SK-N-MC (cell line): ENCODE measurements around the gene TIMM44.

ENCODE experiments used
- DNase-seq: peaks from one replicate; pipeline ENCODE4 v3.0.0-alpha.2; 2011; ENCODE audit warnings: low read depth, low spot score
- H3K27ac ChIP-seq: fragments of 200-600 bp; sonication (generic); 2 replicates; pipeline ENCODE4 v1.5.1; 2016; ENCODE audit warnings: mixed run types
- H3K36me3 ChIP-seq: fragments of 200-600 bp; sonication (generic); 2 replicates; pipeline ENCODE4 v1.6.1; 2017; ENCODE audit warnings: antibody characterized with exemption, low read length, mixed read lengths; ENCODE audit not compliant: insufficient read depth
- H3K4me3 ChIP-seq: fragments of 200-600 bp; sonication (generic); 2 replicates; pipeline ENCODE4 v1.5.1; 2016
- H3K9ac ChIP-seq: fragments of 200-600 bp; sonication (generic); 2 replicates; pipeline ENCODE4 v1.8.0; 2017; ENCODE audit warnings: mixed run types, mixed read lengths; ENCODE audit not compliant: insufficient read length
- H3K9me3 ChIP-seq: fragments of 200-600 bp; sonication (generic); 2 replicates; pipeline ENCODE4 v1.6.1; 2017; ENCODE audit warnings: low read depth, mild to moderate bottlenecking, antibody characterized with exemption, low read length, moderate library complexity, mixed read lengths
- EZH2 ChIP-seq: fragments of 200-600 bp; sonication (generic); IDR thresholded peaks from one replicate; pipeline ENCODE4 v1.6.1; 2017; ENCODE audit warnings: antibody characterized with exemption
- FOXP2 ChIP-seq: optimal IDR thresholded peaks from 2 replicates; pipeline ENCODE3; 2011; ENCODE audit warnings: mild to moderate bottlenecking, moderate library complexity; ENCODE audit not compliant: insufficient read depth; ENCODE audit errors: extremely low read length, control extremely low read depth
- POLR2AphosphoS5 ChIP-seq: IDR thresholded peaks from 2 replicates; pipeline ENCODE4 v1.6.1; 2012; ENCODE audit warnings: mild to moderate bottlenecking, low read depth, low read length, borderline replicate concordance

TIMM44 gene

DNA sequence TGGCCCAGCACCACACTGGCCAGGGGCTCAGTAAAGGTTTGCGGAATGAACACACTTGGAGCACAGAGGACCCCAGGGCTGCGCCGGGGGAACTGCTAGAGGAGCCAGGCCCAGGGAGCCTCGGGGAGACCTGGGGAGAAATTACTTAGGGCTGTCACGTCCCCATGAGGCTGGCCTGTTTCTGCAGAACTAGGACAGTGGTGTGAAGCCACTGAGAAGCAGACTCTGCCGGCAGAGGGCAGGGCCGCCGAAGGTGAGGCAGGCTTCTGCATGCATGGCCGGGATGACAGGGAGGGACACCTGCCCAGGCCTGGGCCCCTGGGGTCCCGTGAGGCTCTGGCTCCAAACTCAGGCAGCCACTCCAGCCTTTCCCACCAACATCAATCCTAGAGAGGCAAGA, 35.5 kb upstream of the TIMM44 start:
- no peak for TF ChIP-seq POLR2AphosphoS5
- TF ChIP-seq EZH2, result no peak
- no peak for TF ChIP-seq FOXP2
- Histone ChIP-seq H3K9ac (no peak overlapping the region), H3K9me3 (no peaks in the 10 kb centered on the region), H3K27ac (no peak overlapping the region), H3K36me3 (peaks cover 74% of the 10 kb centered on the region), H3K4me3 (no peak overlapping the region)
- no peak for DNase-seq

DNA sequence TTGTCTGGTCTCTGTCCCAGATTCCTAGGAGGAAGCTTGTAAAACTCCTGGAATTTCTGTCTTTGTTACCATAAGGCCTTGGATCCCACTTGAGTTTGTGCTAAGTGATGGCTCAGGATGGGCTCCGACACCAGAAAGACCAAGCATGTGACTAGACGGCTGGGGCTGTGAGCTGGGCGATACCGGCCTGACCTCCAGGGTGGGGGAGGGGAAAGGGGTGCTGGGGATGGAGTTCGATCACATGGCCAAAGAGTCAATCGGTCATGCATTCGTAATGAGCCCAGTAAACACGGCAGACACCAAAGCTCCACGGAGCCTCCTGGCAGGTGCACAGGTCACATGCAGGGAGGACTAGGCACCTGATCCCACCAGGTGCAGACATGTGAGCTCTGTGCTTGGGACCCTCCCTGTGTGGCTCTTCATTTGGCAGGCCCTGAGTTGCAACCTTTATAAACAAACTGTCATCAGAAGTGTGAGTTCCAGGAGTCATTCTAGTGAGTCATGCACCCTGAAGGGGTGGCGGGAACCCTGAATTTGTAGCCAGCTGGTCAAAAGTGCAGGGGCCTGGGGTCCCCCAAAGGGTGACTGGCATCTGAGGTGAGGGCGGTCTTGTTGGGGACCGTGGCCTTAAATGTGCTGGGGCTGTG, 34.8 kb upstream of the TIMM44 start:
- Histone ChIP-seq H3K36me3 (peaks cover 74% of the 10 kb centered on the region), H3K27ac (no peak overlapping the region), H3K9ac (no peak overlapping the region), H3K9me3 (no peaks in the 10 kb centered on the region), H3K4me3 (no peak overlapping the region)
- no peak for DNase-seq
- TF ChIP-seq FOXP2 (no peak), EZH2 (no peak), POLR2AphosphoS5 (no peak)

DNA sequence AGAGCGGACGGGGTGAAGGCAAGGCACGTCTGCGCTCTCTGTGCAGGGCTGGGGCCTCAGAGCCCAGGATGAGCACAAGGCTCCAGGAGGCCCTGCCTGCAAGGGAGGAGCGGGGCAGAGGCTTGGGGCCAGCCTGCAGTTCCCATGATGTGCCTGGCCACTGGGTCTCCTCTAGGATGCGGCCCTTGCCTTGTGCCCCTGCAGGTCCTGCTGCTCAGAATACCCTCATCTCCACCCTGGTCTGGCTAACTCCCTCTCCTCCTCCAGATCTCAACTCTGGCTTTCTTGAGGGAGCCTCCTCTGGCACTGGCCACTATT, 34.2 kb upstream of the TIMM44 start:
- TF ChIP-seq POLR2AphosphoS5 (no peak), FOXP2 (no peak), EZH2 (no peak)
- Histone ChIP-seq H3K9me3 (no peaks in the 10 kb centered on the region), H3K9ac (no peak overlapping the region), H3K4me3 (no peak overlapping the region), H3K36me3 (peaks cover 68% of the 10 kb centered on the region), H3K27ac (no peak overlapping the region)
- DNase-seq, result no peak

DNA sequence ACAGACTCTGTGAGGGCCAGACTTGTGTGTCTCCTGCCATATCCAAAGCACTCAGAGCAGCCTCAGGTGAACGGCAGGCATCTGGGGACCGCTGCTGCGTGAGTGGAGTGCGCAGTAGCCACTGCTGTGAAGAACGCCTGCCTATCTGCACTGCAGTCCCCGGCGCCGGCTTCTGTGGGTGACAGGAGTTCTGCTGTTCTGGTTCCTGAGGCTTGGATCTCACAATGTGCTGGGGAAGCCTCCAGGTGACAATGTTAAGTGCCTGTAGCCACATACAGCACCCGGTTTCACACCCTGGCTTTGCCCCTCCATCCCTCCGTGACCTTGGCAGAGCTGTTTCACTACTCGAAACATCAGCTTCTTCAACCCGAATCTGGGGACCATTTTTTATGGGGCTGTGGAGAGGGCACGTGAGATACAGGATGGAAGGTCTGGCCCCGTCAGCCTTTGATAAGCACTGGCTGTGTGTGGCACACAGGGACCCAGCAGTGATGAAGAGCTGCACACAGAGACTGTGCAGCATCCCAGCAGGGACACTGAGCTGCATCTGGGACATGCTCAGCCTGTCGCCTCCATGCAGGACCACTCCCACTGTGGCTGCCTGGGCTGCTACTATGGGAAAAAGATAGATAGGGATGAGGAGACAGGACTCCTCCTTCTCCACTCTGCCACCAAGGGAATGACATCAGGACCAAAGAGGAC, 33.7 kb upstream of the TIMM44 start:
- Histone ChIP-seq H3K36me3 (peaks cover 66% of the 10 kb centered on the region), H3K9ac (no peak overlapping the region), H3K4me3 (no peak overlapping the region), H3K9me3 (no peaks in the 10 kb centered on the region), H3K27ac (no peak overlapping the region)
- no peak for TF ChIP-seq EZH2
- no peak for TF ChIP-seq FOXP2
- no peak for TF ChIP-seq POLR2AphosphoS5
- DNase-seq, result no peak

DNA sequence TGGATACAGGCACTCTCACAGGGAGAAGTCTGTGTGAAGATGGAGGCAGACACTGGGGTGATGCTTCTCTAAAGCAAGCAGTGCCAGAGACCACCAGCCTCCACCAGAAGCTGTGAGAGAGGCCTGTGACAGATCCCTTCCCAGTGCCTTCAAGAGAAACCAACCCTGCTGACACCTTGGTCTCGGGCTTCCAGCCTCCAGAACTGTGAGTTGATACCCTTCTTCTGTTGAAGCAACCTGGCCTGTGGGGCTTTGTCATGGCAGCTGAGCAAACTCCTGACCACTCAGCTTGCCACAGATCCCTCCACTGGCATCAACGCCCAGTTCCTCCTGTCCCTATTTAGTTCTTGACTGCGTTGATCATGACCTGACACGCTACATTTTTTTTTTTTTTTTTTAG, 33.0 kb upstream of the TIMM44 start:
- no peak overlapping the region for H3K27ac ChIP-seq
- H3K4me3 ChIP-seq, result no peak overlapping the region
- H3K9ac ChIP-seq, result no peak overlapping the region
- TF ChIP-seq POLR2AphosphoS5 (no peak), EZH2 (no peak), FOXP2 (no peak)
- H3K9me3 ChIP-seq, result no peaks in the 10 kb centered on the region
- DNase-seq, result no peak
- peaks cover 60% of the 10 kb centered on the region for H3K36me3 ChIP-seq

DNA sequence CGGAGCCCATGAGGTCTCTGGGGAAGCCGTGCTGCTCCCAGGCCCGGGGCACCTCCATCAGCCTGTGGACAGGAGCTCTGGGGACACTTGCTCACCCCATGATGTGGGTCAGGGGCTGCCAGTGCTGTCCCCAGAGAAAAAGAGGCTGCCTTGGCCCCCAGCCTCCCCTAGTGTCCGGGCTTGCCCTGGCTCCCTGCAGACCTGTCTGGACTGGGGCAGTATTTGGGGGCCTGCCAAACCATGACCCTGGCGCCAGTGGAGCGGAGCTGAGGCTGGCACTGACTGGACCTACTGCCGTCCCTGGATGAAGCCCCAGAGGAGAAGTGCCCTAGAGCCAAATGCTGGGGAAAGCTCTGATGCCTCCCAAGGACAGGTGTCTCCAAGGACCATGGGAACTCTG, 31.6 kb upstream of the TIMM44 start:
- H3K36me3 ChIP-seq, result peaks cover 46% of the 10 kb centered on the region
- TF ChIP-seq EZH2, result no peak
- TF ChIP-seq POLR2AphosphoS5, result no peak
- no peak for TF ChIP-seq FOXP2
- H3K9ac ChIP-seq, result no peak overlapping the region

DNA sequence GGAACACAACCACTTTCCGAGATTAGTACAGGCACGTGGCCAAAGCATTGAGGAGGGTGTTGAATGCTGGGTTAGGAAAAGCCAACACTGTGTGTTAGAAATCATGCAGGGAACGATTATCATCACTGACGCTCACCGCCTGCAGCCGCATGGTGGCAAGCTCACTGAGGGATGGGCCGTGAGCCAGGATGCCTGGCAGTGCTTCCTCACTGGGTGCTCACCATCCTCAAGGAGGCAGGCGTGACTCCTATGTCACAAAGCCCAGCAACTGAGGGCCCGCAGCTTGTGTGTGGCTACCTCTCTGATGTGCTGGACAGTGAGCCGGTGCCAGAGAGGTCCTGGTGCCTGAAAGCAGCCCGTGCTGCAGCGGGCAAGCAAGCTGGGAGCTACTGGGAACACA, 30.4 kb upstream of the TIMM44 start:
- no peak for DNase-seq
- H3K36me3 ChIP-seq, result peaks cover 42% of the 10 kb centered on the region
- H3K27ac ChIP-seq, result no peak overlapping the region
- no peak overlapping the region for H3K9ac ChIP-seq
- TF ChIP-seq EZH2, result no peak
- H3K9me3 ChIP-seq, result no peaks in the 10 kb centered on the region
- H3K4me3 ChIP-seq, result no peak overlapping the region

More for the DNA sequence above, 31.6 kb upstream of the TIMM44 start:
- Histone ChIP-seq H3K27ac (no peak overlapping the region), H3K4me3 (no peak overlapping the region), H3K9me3 (no peaks in the 10 kb centered on the region)
- no peak for DNase-seq

DNA sequence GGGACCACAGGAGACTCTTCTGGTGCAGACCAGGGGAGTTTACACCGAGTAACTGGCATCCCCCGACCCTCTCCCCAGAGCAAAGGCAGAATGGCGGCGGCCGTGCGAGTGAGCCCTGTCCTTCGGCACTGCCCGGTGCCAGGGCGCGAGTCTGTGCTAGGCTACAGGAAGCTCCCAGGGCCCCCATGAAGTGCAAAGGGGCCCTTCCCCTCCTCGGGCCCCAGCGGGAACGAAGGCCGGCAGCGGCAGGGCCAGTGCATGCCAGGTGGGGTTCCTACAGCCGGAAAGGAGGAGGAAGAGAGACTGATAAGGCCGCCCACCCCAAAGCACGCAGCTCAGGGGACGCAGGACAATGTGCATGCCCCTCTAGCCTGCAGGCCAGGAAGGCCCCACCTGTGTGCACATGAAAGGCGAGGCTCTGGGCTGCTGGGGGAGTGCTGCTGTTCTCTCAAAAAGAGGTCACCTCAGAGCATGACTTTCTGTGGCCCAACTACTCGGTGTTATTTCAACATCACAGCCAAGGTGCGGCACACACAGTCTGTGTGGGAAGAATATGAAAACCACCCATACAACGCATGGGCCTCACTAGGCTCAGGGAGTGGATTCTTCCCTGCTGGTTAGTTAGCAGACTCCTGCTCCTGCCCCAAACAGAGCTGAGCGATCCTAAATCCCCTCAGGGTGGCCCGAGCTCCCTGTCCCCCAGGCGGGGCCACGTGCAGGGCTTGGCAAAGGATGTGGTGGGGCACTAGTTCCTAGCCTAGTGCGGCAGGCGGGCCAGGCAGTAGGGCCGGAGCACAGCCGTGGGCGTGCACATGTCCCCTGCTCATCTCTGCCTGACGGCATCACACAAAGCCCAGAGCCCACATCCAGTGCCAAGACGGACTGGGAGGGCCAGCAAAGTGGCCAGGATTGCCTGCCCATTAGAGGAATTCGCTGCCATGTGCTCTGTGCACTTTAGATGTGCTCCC, 28.4 kb upstream of the TIMM44 start:
- TF ChIP-seq FOXP2 (no peak), POLR2AphosphoS5 (no peak; the same call in 1 of the 2 replicates), EZH2 (no peak)
- H3K9me3 ChIP-seq, result no peaks in the 10 kb centered on the region
- H3K9ac ChIP-seq, result no peak overlapping the region
- no peak for DNase-seq
- no peak overlapping the region for H3K27ac ChIP-seq
- no peak overlapping the region for H3K4me3 ChIP-seq
- H3K36me3 ChIP-seq, result peaks cover 34% of the 10 kb centered on the region; the same call in 1 of the 2 replicates
